MM.1S (cell line): ENCODE data around the gene CD7.

Experiments
- EZH2 ChIP-seq: fragments of 300-600 bp; sonication (generic); optimal IDR thresholded peaks from 2 replicates; pipeline ENCODE3; 2017; ENCODE audit warnings: low read depth, mild to moderate bottlenecking, antibody characterized with exemption, low read length, mixed read lengths
- EZH2phosphoT487 ChIP-seq: fragments of 300-600 bp; sonication (generic); IDR thresholded peaks from 2 replicates; pipeline ENCODE4 v1.6.1; 2018; ENCODE audit warnings: antibody characterized with exemption, low read length
- TF ChIP-seq, protein P1 (sequence below): fragments of 300-600 bp; sonication (generic); IDR thresholded peaks from 2 replicates; pipeline ENCODE4 v1.5.1; 2016; ENCODE audit warnings: antibody characterized with exemption, low read length, mixed read lengths

DNA sequence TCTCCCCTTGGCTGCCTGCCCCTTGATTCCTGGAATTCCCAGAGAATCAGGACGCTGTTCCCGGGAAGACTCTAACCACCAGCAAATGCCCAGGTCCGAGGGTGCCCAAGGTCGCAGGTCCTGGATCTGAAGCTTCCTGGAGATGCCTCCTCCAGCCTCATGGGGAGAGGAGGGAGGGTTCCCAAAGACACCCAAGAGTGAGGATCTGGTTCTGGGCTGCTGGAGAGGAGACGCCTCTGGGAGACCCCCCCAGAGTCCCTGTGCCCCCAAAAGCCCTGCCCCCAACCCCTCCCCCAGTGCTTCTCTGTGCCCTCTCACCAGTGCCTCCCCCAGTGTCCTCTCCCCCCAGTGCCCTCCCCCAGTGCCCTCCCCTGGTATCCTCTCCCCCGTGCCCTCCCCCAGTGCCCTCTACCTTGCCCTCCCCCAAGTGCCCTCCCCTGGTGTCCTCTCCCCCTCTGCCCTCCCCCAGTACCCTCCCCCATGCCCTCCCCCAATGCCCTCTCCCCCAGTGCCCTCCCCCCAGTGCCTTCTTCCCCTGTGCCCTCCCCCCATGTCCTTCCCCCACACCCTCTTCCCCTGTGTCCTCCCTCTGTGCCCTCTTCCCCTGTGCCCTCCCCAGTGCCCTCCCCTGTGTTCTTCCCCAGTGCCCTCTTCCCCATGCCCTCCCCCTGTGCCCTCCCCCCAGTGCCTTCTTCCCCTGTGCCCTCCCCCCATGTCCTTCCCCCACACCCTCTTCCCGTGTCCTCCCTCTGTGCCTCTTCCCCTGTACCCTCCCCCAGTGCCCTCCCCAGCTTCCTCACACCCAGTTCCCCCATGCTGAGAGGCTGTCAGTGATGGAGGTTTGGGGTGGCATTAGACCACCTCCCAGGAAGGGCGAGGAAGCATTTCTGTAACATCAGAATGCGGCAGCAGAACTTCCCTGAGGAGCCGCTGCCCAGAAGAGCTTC, 22.5 kb upstream of the CD7 start:
- TF ChIP-seq, protein P1, sequence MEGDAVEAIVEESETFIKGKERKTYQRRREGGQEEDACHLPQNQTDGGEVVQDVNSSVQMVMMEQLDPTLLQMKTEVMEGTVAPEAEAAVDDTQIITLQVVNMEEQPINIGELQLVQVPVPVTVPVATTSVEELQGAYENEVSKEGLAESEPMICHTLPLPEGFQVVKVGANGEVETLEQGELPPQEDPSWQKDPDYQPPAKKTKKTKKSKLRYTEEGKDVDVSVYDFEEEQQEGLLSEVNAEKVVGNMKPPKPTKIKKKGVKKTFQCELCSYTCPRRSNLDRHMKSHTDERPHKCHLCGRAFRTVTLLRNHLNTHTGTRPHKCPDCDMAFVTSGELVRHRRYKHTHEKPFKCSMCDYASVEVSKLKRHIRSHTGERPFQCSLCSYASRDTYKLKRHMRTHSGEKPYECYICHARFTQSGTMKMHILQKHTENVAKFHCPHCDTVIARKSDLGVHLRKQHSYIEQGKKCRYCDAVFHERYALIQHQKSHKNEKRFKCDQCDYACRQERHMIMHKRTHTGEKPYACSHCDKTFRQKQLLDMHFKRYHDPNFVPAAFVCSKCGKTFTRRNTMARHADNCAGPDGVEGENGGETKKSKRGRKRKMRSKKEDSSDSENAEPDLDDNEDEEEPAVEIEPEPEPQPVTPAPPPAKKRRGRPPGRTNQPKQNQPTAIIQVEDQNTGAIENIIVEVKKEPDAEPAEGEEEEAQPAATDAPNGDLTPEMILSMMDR, result no peak
- TF ChIP-seq EZH2, result no peak
- TF ChIP-seq EZH2phosphoT487, result no peak
